K562 (cell line): ENCODE data around the gene SLC27A4. TPM values are rescaled to one million over a fixed set of nuclear protein-coding genes. Genes with fewer than 3 reads are reported as not detected.
A peak's percentile ranks its signal among the peaks of the same experiment; 100 is the strongest.

ENCODE experiments used
- COPS2 ChIP-seq: fragments of 450-650 bp; conservative IDR thresholded peaks from 2 replicates; pipeline ENCODE4 v1.6.1; 2016; ENCODE audit warnings: mild to moderate bottlenecking, moderate library complexity
- EGR1 ChIP-seq: fragments of 450-650 bp; conservative IDR thresholded peaks from 2 replicates; pipeline ENCODE4 v1.6.1; 2017; ENCODE audit warnings: mild to moderate bottlenecking
- ETV6 ChIP-seq, 3 experiments: fragments of 150-350 bp in 1 of 3; sonication (generic) in 1 of 3; formaldehyde crosslinking in 1 of 3; IDR thresholded peaks; 2 replicates each; pipeline versions ENCODE4 v1.6.1 to v1.8.0; 2014 to 2022; ENCODE audit warnings: borderline replicate concordance in 2 of 3, low read depth in 2 of 3, antibody characterized with exemption in 1 of 3, low read length in 1 of 3, mild to moderate bottlenecking in 1 of 3, missing genetic modification reagents in 1 of 3
- GATAD2A ChIP-seq: fragments of 450-650 bp; IDR thresholded peaks from 2 replicates; pipeline ENCODE4 v1.6.1; 2017
- HNRNPL ChIP-seq: fragments of 200-400 bp; formaldehyde crosslinking; IDR thresholded peaks from 2 replicates; pipeline ENCODE4 v1.6.1; 2017; ENCODE audit warnings: low read depth, mild to moderate bottlenecking, low read length
- JUND ChIP-seq, 2 experiments: IDR thresholded peaks; 2 replicates in 1 of 2; 3 replicates in 1 of 2; pipeline ENCODE4 v1.6.1; 2011; ENCODE audit warnings: borderline replicate concordance in 2 of 2, low read depth in 2 of 2, low read length in 2 of 2, improper control_type of control experiment in 1 of 2, missing biosample characterization in 1 of 2, missing genetic modification characterization in 1 of 2, missing genetic modification reagents in 1 of 2
- LARP7 ChIP-seq: fragments of 450-650 bp; IDR thresholded peaks from 2 replicates; pipeline ENCODE4 v1.6.1; 2016
- NR3C1 ChIP-seq: sonication (generic); formaldehyde crosslinking; IDR thresholded peaks from 2 replicates; pipeline ENCODE4 v1.8.1; 2022; ENCODE audit warnings: missing genetic modification reagents
- POU5F1 ChIP-seq: fragments of 150-350 bp; IDR thresholded peaks from 2 replicates; pipeline ENCODE4 v1.6.1; 2014; ENCODE audit warnings: borderline replicate concordance, low read length, low read depth, mild to moderate bottlenecking; ENCODE audit not compliant: partially characterized antibody
- SIN3A ChIP-seq, 2 experiments: fragments of 150-350 bp in 1 of 2; IDR thresholded peaks; 2 replicates each; pipeline ENCODE4 v1.6.1; 2011 to 2016; ENCODE audit warnings: borderline replicate concordance in 2 of 2, low read depth in 2 of 2, low read length in 2 of 2, mild to moderate bottlenecking in 2 of 2, moderate library complexity in 2 of 2; ENCODE audit not compliant: control insufficient read depth in 1 of 2
- SMARCC2 ChIP-seq: fragments of 450-650 bp; IDR thresholded peaks from 2 replicates; pipeline ENCODE4 v1.6.1; 2017; ENCODE audit warnings: antibody characterized with exemption, moderate library complexity, mild to moderate bottlenecking, low read depth
- YY1 ChIP-seq, 3 experiments: IDR thresholded peaks; 2 replicates each; pipeline ENCODE4 v1.6.1; 2011; ENCODE audit warnings: low read length in 2 of 3, mild to moderate bottlenecking in 2 of 3, moderate library complexity in 2 of 3, borderline replicate concordance in 1 of 3, control low read depth in 1 of 3, low read depth in 1 of 3; ENCODE audit not compliant: insufficient read depth in 3 of 3, insufficient replicate concordance in 2 of 3, control insufficient read depth in 1 of 3, insufficient read length in 1 of 3; ENCODE audit errors: extremely low read depth in 1 of 3
- ZFP36 ChIP-seq: fragments of 150-350 bp; IDR thresholded peaks from 2 replicates; pipeline ENCODE4 v1.6.1; 2018; ENCODE audit warnings: low read length, low read depth; ENCODE audit not compliant: partially characterized antibody
- ZNF398 ChIP-seq: fragments of 250-450 bp; sonication (Bioruptor Pico); IDR thresholded peaks from 2 replicates; pipeline ENCODE4 v1.8.0; 2021; ENCODE audit warnings: moderate library complexity, mild to moderate bottlenecking, inconsistent platforms
- ZNF707 ChIP-seq: fragments of 250-450 bp; sonication (Bioruptor Pico); conservative IDR thresholded peaks from 2 replicates; pipeline ENCODE4 v1.8.0; 2022; ENCODE audit warnings: inconsistent platforms, mild to moderate bottlenecking, moderate library complexity
- polyA plus RNA-seq, 8 experiments: library from polyadenylated mRNA; depleted of rRNA in 4 of 8; stranded (reverse) in 5 of 8; unstranded in 3 of 8; fragments of >200 nt; fragmentation: Nextera tagmentation in 2 of 8; fragmentation: Illumina TruSeq in 1 of 8; extraction: Ambion mirVana in 2 of 8; extraction: Trizol in 1 of 8; gene quantifications; 2 replicates each; pipeline versions ENCODE4 v1.2.1 to v1.2.3, GENCODE V29; 2011 to 2014; ENCODE audit warnings: inconsistent platforms in 1 of 8, missing spikeins in 1 of 8
- total RNA-seq, 7 experiments: library from RNA; depleted of rRNA in 6 of 7; stranded (reverse); fragments of >200 nt in 6 of 7; fragmentation: Illumina TruSeq in 2 of 7; extraction: Trizol in 2 of 7; gene quantifications; 2 replicates each; pipeline versions ENCODE4 v1.2.1 to v1.2.3, GENCODE V29; 2011 to 2021; ENCODE audit warnings: low replicate concordance in 1 of 7
- TF ChIP-seq, protein P1 (sequence below): IDR thresholded peaks from 2 replicates; pipeline ENCODE4 v1.6.1; 2016; ENCODE audit warnings: missing genetic modification characterization, missing compliant biosample characterization
- TF ChIP-seq, protein P2 (sequence below): fragments of 450-650 bp; IDR thresholded peaks from 2 replicates; pipeline ENCODE4 v1.7.0; 2016; ENCODE audit warnings: borderline replicate concordance

SLC27A4 gene
- total and polyA plus RNA-seq, 9 of the 15 experiments (the other 6 are each of a cell fraction or from before 2014, with no cell fraction given): 0.25 to 35.7 (median 14.0) TPM

- peak in 1 of 3 experiments; percentile 21 for TF ChIP-seq YY1 (IDR thresholded peaks at IDR 0.05; ENCODE audit: borderline replicate concordance in 1 of 3, control insufficient read depth in 1 of 3, extremely low read depth in 1 of 3, insufficient read depth in 3 of 3, insufficient read length in 1 of 3, insufficient replicate concordance in 2 of 3, low read depth in 1 of 3, low read length in 2 of 3)
- TF ChIP-seq NR3C1: no peak
- TF ChIP-seq EGR1: peak; percentile 81
- 0 out of 2 replicates have a peak, but pooled peaks have one; percentile 44 for TF ChIP-seq ZNF707 (CRISPR knock-in tag)
- no peak for TF ChIP-seq LARP7
- no peak for TF ChIP-seq SMARCC2
- TF ChIP-seq ZNF398 (CRISPR knock-in tag): no peak
- TF ChIP-seq, protein P1, sequence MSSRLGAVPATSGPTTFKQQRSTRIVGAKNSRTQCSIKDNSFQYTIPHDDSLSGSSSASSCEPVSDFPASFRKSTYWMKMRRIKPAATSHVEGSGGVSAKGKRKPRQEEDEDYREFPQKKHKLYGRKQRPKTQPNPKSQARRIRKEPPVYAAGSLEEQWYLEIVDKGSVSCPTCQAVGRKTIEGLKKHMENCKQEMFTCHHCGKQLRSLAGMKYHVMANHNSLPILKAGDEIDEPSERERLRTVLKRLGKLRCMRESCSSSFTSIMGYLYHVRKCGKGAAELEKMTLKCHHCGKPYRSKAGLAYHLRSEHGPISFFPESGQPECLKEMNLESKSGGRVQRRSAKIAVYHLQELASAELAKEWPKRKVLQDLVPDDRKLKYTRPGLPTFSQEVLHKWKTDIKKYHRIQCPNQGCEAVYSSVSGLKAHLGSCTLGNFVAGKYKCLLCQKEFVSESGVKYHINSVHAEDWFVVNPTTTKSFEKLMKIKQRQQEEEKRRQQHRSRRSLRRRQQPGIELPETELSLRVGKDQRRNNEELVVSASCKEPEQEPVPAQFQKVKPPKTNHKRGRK (tag): no peak
- TF ChIP-seq COPS2: no peak
- peak; percentile 83; the same call in 1 of the 2 replicates for TF ChIP-seq GATAD2A
- no peak for TF ChIP-seq ETV6 (IDR thresholded peaks at IDR 0.05; ENCODE audit: borderline replicate concordance in 1 of 2, low read depth in 2 of 2, low read length in 1 of 2)
- TF ChIP-seq ETV6 (CRISPR knock-in tag; IDR thresholded peaks at IDR 0.05; ENCODE audit: borderline replicate concordance): peak; percentile 35; the same call in 1 of the 2 replicates
- peak; percentile 81 for TF ChIP-seq HNRNPL
- TF ChIP-seq SIN3A (IDR thresholded peaks at IDR 0.05; ENCODE audit: borderline replicate concordance in 2 of 2, control insufficient read depth in 1 of 2, low read depth in 2 of 2, low read length in 2 of 2): peak in 1 of 2 experiments; percentile 28; a peak in 1 of 4 replicates
- no peak for TF ChIP-seq POU5F1
- no peak for TF ChIP-seq ZFP36
- TF ChIP-seq, protein P2, sequence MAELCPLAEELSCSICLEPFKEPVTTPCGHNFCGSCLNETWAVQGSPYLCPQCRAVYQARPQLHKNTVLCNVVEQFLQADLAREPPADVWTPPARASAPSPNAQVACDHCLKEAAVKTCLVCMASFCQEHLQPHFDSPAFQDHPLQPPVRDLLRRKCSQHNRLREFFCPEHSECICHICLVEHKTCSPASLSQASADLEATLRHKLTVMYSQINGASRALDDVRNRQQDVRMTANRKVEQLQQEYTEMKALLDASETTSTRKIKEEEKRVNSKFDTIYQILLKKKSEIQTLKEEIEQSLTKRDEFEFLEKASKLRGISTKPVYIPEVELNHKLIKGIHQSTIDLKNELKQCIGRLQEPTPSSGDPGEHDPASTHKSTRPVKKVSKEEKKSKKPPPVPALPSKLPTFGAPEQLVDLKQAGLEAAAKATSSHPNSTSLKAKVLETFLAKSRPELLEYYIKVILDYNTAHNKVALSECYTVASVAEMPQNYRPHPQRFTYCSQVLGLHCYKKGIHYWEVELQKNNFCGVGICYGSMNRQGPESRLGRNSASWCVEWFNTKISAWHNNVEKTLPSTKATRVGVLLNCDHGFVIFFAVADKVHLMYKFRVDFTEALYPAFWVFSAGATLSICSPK: no peak
- TF ChIP-seq JUND (IDR thresholded peaks at IDR 0.05; ENCODE audit: borderline replicate concordance, low read depth, low read length): no peak
- TF ChIP-seq JUND (tag; IDR thresholded peaks at IDR 0.05; ENCODE audit: borderline replicate concordance, low read depth, low read length): no peak; the same call in 2 of the 3 replicates
These were observed 536 bp downstream of the SLC27A4 start (continued) for GRCh38 chr9:128340691-128341434.
